HepG2 (cell line): ENCODE results near the gene CPE. TPM values are rescaled to one million over a fixed set of nuclear protein-coding genes. Genes with fewer than 3 reads are reported as not detected.

Experiments
- ARNTL ChIP-seq: sonication (generic); formaldehyde crosslinking; IDR thresholded peaks from 2 replicates; pipeline ENCODE4 v1.4.0; 2020; ENCODE audit warnings: mild to moderate bottlenecking, missing genetic modification reagents
- DR1 ChIP-seq: sonication (generic); formaldehyde crosslinking; IDR thresholded peaks from 2 replicates; pipeline ENCODE4 v1.8.0; 2021; ENCODE audit warnings: mild to moderate bottlenecking, missing genetic modification reagents, inconsistent platforms
- FOSL2 ChIP-seq: sonication (generic); formaldehyde crosslinking; IDR thresholded peaks from 2 replicates; pipeline ENCODE4 v1.4.0; 2020; ENCODE audit warnings: missing genetic modification reagents
- IRF9 ChIP-seq: sonication (generic); formaldehyde crosslinking; IDR thresholded peaks from 2 replicates; pipeline ENCODE4 v1.8.0; 2022; ENCODE audit warnings: missing genetic modification reagents, mild to moderate bottlenecking, borderline replicate concordance
- MAZ ChIP-seq, 2 experiments: sonication (generic) in 1 of 2; formaldehyde crosslinking in 1 of 2; IDR thresholded peaks; 2 replicates each; pipeline versions ENCODE4 v1.5.0 to v1.6.1; 2012 to 2020; ENCODE audit warnings: low read depth in 2 of 2, mild to moderate bottlenecking in 2 of 2, borderline replicate concordance in 1 of 2, improper control_type of control experiment in 1 of 2, low read length in 1 of 2, missing genetic modification reagents in 1 of 2, moderate library complexity in 1 of 2
- MED8 ChIP-seq: sonication (generic); formaldehyde crosslinking; IDR thresholded peaks from 2 replicates; pipeline ENCODE4 v1.8.1; 2023; ENCODE audit warnings: mild to moderate bottlenecking, missing genetic modification reagents; ENCODE audit not compliant: insufficient replicate concordance
- PHF21A ChIP-seq: sonication (generic); formaldehyde crosslinking; IDR thresholded peaks from 2 replicates; pipeline ENCODE4 v1.5.0; 2020; ENCODE audit warnings: mild to moderate bottlenecking, missing genetic modification reagents
- RAD21 ChIP-seq: fragments of 450-650 bp; formaldehyde crosslinking; IDR thresholded peaks from 2 replicates; pipeline ENCODE4 v1.5.0; 2020; ENCODE audit warnings: mild to moderate bottlenecking
- SP1 ChIP-seq, 2 experiments: fragments of 450-650 bp in 1 of 2; sonication (generic) in 1 of 2; formaldehyde crosslinking in 1 of 2; IDR thresholded peaks; 2 replicates each; pipeline versions ENCODE4 v1.4.0 to v1.6.1; 2016 to 2020; ENCODE audit warnings: missing genetic modification reagents in 1 of 2
- TBL1XR1 ChIP-seq: fragments of 150-350 bp; IDR thresholded peaks from 2 replicates; pipeline ENCODE4 v1.6.1; 2014; ENCODE audit warnings: borderline replicate concordance, low read length; ENCODE audit not compliant: partially characterized antibody
- TBP ChIP-seq: sonication (generic); formaldehyde crosslinking; IDR thresholded peaks from 2 replicates; pipeline ENCODE4 v1.5.0; 2020; ENCODE audit warnings: missing genetic modification reagents
- ZMAT3 ChIP-seq: sonication (generic); formaldehyde crosslinking; conservative IDR thresholded peaks from 2 replicates; pipeline ENCODE4 v1.7.0; 2021; ENCODE audit warnings: missing genetic modification reagents
- ZNF34 ChIP-seq: sonication (generic); formaldehyde crosslinking; IDR thresholded peaks from 2 replicates; pipeline ENCODE4 v1.4.0; 2020; ENCODE audit warnings: mild to moderate bottlenecking, missing genetic modification reagents, borderline replicate concordance
- ZNF350 ChIP-seq: sonication (generic); formaldehyde crosslinking; IDR thresholded peaks from 2 replicates; pipeline ENCODE4 v1.4.0; 2020; ENCODE audit warnings: mild to moderate bottlenecking, low read depth, missing genetic modification reagents, borderline replicate concordance
- ZNF605 ChIP-seq: sonication (generic); formaldehyde crosslinking; IDR thresholded peaks from 2 replicates; pipeline ENCODE4 v1.8.0; 2022; ENCODE audit warnings: mild to moderate bottlenecking, missing genetic modification reagents
- ZSCAN21 ChIP-seq: sonication (generic); formaldehyde crosslinking; IDR thresholded peaks from 2 replicates; pipeline ENCODE4 v1.8.0; 2022; ENCODE audit warnings: mild to moderate bottlenecking, missing genetic modification reagents, moderate library complexity, borderline replicate concordance
- ZSCAN30 ChIP-seq: sonication (generic); formaldehyde crosslinking; IDR thresholded peaks from 2 replicates; pipeline ENCODE4 v1.5.0; 2020; ENCODE audit warnings: mild to moderate bottlenecking, missing genetic modification reagents
- polyA plus RNA-seq, 8 experiments: library from polyadenylated mRNA; depleted of rRNA in 3 of 8; stranded (reverse) in 7 of 8; unstranded in 1 of 8; fragments of >200 nt; fragmentation: Illumina TruSeq in 4 of 8; extraction: Trizol in 4 of 8; gene quantifications; 2 replicates each; pipeline versions ENCODE4 v1.2.1 to v1.2.3, GENCODE V29; 2011 to 2016; ENCODE audit warnings: low read depth in 4 of 8, missing spikeins in 1 of 8, mixed read lengths in 1 of 8; ENCODE audit not compliant: insufficient read depth in 1 of 8
- total RNA-seq, 5 experiments: library from RNA; depleted of rRNA; stranded (reverse); fragments of >200 nt; fragmentation: Illumina TruSeq; extraction: Trizol; gene quantifications; 2 replicates each; pipeline ENCODE4 v1.2.3, GENCODE V29; 2016; ENCODE audit warnings: low read depth in 1 of 5
- TF ChIP-seq, protein P1 (sequence below): sonication (generic); formaldehyde crosslinking; conservative IDR thresholded peaks from 2 replicates; pipeline ENCODE4 v1.8.1; 2023; ENCODE audit warnings: missing genetic modification reagents
- TF ChIP-seq, protein P2 (sequence below): sonication (generic); formaldehyde crosslinking; IDR thresholded peaks from 2 replicates; pipeline ENCODE4 v1.4.0; 2020; ENCODE audit warnings: missing genetic modification reagents, low read depth, mild to moderate bottlenecking, borderline replicate concordance
- TF ChIP-seq, protein P3 (sequence below): sonication (generic); formaldehyde crosslinking; IDR thresholded peaks from 2 replicates; pipeline ENCODE4 v1.5.0; 2020; ENCODE audit warnings: missing genetic modification reagents
- TF ChIP-seq, protein P4 (sequence below): sonication (generic); formaldehyde crosslinking; IDR thresholded peaks from 2 replicates; pipeline ENCODE4 v1.4.0; 2020; ENCODE audit warnings: mild to moderate bottlenecking, missing genetic modification reagents

Gene CPE
- total and polyA plus RNA-seq, 2 of the 13 experiments (the other 11 are each of a cell fraction or from before 2014, with no cell fraction given) = 268 to 852 TPM

DNA sequence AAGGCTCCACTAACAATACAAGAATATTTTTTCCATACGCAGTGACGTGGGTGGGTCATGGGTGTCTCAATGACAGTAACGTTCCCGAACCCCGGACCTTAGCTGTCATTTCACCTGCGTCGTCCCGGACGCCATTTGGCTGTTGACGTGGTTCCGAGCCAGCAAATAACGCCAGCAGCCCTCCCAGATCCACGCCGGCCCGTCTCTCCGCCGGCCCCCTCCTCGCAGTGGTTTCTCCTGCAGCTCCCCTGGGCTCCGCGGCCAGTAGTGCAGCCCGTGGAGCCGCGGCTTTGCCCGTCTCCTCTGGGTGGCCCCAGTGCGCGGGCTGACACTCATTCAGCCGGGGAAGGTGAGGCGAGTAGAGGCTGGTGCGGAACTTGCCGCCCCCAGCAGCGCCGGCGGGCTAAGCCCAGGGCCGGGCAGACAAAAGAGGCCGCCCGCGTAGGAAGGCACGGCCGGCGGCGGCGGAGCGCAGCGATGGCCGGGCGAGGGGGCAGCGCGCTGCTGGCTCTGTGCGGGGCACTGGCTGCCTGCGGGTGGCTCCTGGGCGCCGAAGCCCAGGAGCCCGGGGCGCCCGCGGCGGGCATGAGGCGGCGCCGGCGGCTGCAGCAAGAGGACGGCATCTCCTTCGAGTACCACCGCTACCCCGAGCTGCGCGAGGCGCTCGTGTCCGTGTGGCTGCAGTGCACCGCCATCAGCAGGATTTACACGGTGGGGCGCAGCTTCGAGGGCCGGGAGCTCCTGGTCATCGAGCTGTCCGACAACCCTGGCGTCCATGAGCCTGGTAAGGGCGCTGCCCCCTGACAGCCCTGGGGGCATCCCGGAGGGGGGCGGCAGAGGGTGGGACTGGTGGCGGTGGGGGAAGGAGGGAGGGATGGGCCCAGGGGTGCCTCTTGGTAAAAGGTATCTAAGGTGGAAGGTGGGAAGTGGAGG is at the start of gene CPE (continued):
- TF ChIP-seq, protein P1, sequence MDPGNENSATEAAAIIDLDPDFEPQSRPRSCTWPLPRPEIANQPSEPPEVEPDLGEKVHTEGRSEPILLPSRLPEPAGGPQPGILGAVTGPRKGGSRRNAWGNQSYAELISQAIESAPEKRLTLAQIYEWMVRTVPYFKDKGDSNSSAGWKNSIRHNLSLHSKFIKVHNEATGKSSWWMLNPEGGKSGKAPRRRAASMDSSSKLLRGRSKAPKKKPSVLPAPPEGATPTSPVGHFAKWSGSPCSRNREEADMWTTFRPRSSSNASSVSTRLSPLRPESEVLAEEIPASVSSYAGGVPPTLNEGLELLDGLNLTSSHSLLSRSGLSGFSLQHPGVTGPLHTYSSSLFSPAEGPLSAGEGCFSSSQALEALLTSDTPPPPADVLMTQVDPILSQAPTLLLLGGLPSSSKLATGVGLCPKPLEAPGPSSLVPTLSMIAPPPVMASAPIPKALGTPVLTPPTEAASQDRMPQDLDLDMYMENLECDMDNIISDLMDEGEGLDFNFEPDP = peak; percentile 97; the same call in 1 of the 2 replicates
- peak; percentile 69; the same call in 1 of the 2 replicates for TF ChIP-seq ZNF350
- peak; percentile 53; the same call in 1 of the 2 replicates for TF ChIP-seq ZSCAN21 (CRISPR knock-in tag)
- TF ChIP-seq ZSCAN30 = no peak
- TF ChIP-seq, protein P2, sequence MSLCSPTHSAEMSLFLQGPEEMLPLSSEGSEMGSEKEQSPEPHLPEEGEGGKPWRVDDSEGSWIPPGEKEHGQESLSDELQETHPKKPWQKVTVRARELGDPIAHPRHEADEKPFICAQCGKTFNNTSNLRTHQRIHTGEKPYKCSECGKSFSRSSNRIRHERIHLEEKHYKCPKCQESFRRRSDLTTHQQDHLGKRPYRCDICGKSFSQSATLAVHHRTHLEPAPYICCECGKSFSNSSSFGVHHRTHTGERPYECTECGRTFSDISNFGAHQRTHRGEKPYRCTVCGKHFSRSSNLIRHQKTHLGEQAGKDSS = peak; percentile 91; the same call in 1 of the 2 replicates
- TF ChIP-seq ZNF605 (CRISPR knock-in tag) = peak; percentile 53; the same call in 1 of the 2 replicates
- peak; percentile 91; the same call in 1 of the 2 replicates for TF ChIP-seq ZMAT3 (CRISPR knock-in tag)
- TF ChIP-seq MAZ (IDR thresholded peaks at IDR 0.05; ENCODE audit: borderline replicate concordance, low read depth, low read length) = peak; percentile 73; the same call in 1 of the 2 replicates
- peak; percentile 88 for TF ChIP-seq MAZ (CRISPR knock-in tag; IDR thresholded peaks at IDR 0.05; ENCODE audit: low read depth)
- peak; percentile 90; the same call in 1 of the 2 replicates for TF ChIP-seq ZNF34 (CRISPR knock-in tag)
- peak; percentile 25; the same call in 1 of the 2 replicates for TF ChIP-seq ARNTL (CRISPR knock-in tag)
- TF ChIP-seq PHF21A (CRISPR knock-in tag) = peak; percentile 64; the same call in 1 of the 2 replicates
- TF ChIP-seq, protein P3, sequence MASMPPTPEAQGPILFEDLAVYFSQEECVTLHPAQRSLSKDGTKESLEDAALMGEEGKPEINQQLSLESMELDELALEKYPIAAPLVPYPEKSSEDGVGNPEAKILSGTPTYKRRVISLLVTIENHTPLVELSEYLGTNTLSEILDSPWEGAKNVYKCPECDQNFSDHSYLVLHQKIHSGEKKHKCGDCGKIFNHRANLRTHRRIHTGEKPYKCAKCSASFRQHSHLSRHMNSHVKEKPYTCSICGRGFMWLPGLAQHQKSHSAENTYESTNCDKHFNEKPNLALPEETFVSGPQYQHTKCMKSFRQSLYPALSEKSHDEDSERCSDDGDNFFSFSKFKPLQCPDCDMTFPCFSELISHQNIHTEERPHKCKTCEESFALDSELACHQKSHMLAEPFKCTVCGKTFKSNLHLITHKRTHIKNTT = 0 out of 2 replicates have a peak, but pooled peaks have one; percentile 9
- no peak for TF ChIP-seq TBP
- no peak for TF ChIP-seq SP1 (IDR thresholded peaks at IDR 0.05)
- TF ChIP-seq SP1 (CRISPR knock-in tag; IDR thresholded peaks at IDR 0.05) = peak; percentile 43; the same call in 1 of the 2 replicates
- peak; percentile 89 for TF ChIP-seq DR1
- peak; percentile 89 for TF ChIP-seq IRF9 (CRISPR knock-in tag)
- peak; percentile 63 for TF ChIP-seq FOSL2
- TF ChIP-seq, protein P4, sequence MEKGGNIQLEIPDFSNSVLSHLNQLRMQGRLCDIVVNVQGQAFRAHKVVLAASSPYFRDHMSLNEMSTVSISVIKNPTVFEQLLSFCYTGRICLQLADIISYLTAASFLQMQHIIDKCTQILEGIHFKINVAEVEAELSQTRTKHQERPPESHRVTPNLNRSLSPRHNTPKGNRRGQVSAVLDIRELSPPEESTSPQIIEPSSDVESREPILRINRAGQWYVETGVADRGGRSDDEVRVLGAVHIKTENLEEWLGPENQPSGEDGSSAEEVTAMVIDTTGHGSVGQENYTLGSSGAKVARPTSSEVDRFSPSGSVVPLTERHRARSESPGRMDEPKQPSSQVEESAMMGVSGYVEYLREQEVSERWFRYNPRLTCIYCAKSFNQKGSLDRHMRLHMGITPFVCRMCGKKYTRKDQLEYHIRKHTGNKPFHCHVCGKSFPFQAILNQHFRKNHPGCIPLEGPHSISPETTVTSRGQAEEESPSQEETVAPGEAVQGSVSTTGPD (CRISPR knock-in tag) = no peak
- TF ChIP-seq MED8 = peak; percentile 72
- TF ChIP-seq TBL1XR1 = peak; percentile 28
- peak; percentile 87 for TF ChIP-seq RAD21 (CRISPR knock-in tag)
